HCT116 (cell line): ENCODE data around the gene EPS15. TPM values are rescaled to one million over a fixed set of nuclear protein-coding genes. Genes with fewer than 3 reads are reported as not detected.

Experiments used
- ATAC-seq: fragments of 200-7000 bp; cut with Tn5 transposase; 2 replicates; pipeline ENCODE4 v1.9.1; 2020; ENCODE audit warnings: mild to moderate bottlenecking, moderate library complexity
- BruUV-seq: library from RNA; stranded (reverse); fragments of 400-500 nt; replicated peaks from 2 replicates; lab custom pipeline; 2021; lab: Mats Ljungman, UMichigan
- CTCF ChIA-PET: fragments of 300-600 bp; sonication (Branson Sonifier 250); formaldehyde crosslinking; loops from one replicate; lab custom pipeline; 2021; ENCODE audit warnings: antibody characterized with exemption; lab: Charles Lee
- POLR2A ChIA-PET: fragments of 300-600, 350-600 bp; sonication (Branson Sonifier 250); formaldehyde crosslinking; loops from one replicate; lab custom pipeline; 2021; ENCODE audit warnings: antibody characterized with exemption; lab: Charles Lee
- RAD21 ChIA-PET, 2 experiments: fragments of 300-600 bp; sonication (Branson Sonifier 250); formaldehyde crosslinking; loops; one replicate each; lab custom pipeline; 2023; ENCODE audit warnings: low total read pairs in 2 of 2; ENCODE audit not compliant: uncharacterized antibody in 2 of 2, unreplicated experiment in 2 of 2, low non-redundant PET in 1 of 2; lab: Charles Lee
- DNase-seq: peaks from one replicate; pipeline ENCODE4 v3.0.0-alpha.2; 2010; ENCODE audit warnings: low read depth, low spot score
- H2AFZ ChIP-seq: fragments of 200-600 bp; shearing (Covaris generic), sonication (generic); 2 replicates; pipeline ENCODE4 v1.6.1; 2017; ENCODE audit warnings: low read depth, mixed run types, mixed read lengths, antibody characterized with exemption, low read length; ENCODE audit not compliant: poor library complexity, severe bottlenecking
- H3K27ac ChIP-seq: 2 replicates; pipeline ENCODE4 v1.5.1; 2012; ENCODE audit warnings: low read depth, low read length
- H3K27me3 ChIP-seq: fragments of 200-600 bp; sonication (generic); 2 replicates; pipeline ENCODE4 v1.6.1; 2016; ENCODE audit warnings: mixed run types, low read length, mixed read lengths; ENCODE audit not compliant: insufficient read depth
- H3K36me3 ChIP-seq, 2 experiments: fragments of 200-500 bp in 1 of 2; fragments of 200-600 bp in 1 of 2; sonication (Bioruptor generic) in 1 of 2; sonication (generic) in 1 of 2; 2 replicates each; pipeline versions ENCODE4 v1.5.1 to v1.6.1; 2014 to 2016; ENCODE audit warnings: low read length in 2 of 2, inconsistent platforms in 1 of 2, mixed read lengths in 1 of 2, mixed run types in 1 of 2; ENCODE audit not compliant: insufficient read depth in 2 of 2, control insufficient read depth in 1 of 2
- H3K4me1 ChIP-seq, 2 experiments: fragments of 200-600 bp in 1 of 2; sonication (generic) in 1 of 2; 2 replicates each; pipeline versions ENCODE4 v1.5.1 to v1.6.1; 2012 to 2017; ENCODE audit warnings: low read length in 2 of 2, inconsistent platforms in 1 of 2, mild to moderate bottlenecking in 1 of 2, mixed read lengths in 1 of 2, mixed run types in 1 of 2, moderate library complexity in 1 of 2; ENCODE audit not compliant: insufficient read depth in 2 of 2, control insufficient read depth in 1 of 2
- H3K4me2 ChIP-seq: fragments of 200-600 bp; sonication (generic); 2 replicates; pipeline ENCODE4 v1.6.1; 2017; ENCODE audit warnings: mixed run types, low read length, mixed read lengths
- H3K4me3 ChIP-seq, 2 experiments: fragments of 200-600 bp in 1 of 2; sonication (generic) in 1 of 2; replicated peaks in 1 of 2; 2 replicates each; pipeline ENCODE4 v1.5.1; 2011 to 2016; ENCODE audit warnings: low read length in 2 of 2, control low read depth in 1 of 2, low read depth in 1 of 2, mild to moderate bottlenecking in 1 of 2, mixed read lengths in 1 of 2, mixed run types in 1 of 2
- H3K79me2 ChIP-seq: fragments of 200-600 bp; sonication (generic); 2 replicates; pipeline ENCODE4 v1.6.1; 2017; ENCODE audit warnings: mild to moderate bottlenecking, mixed run types, low read length, moderate library complexity, mixed read lengths; ENCODE audit not compliant: insufficient read depth
- H3K9ac ChIP-seq: fragments of 200-600 bp; sonication (generic); 2 replicates; pipeline ENCODE4 v1.6.1; 2016; ENCODE audit warnings: low read length, mixed read lengths
- H3K9me2 ChIP-seq: fragments of 200-600 bp; sonication (generic), shearing (Covaris generic); 2 replicates; pipeline ENCODE4 v1.6.1; 2017; ENCODE audit warnings: mixed run types, mild to moderate bottlenecking, moderate library complexity; ENCODE audit not compliant: insufficient read depth
- H3K9me3 ChIP-seq, 2 experiments: fragments of 200-500 bp in 1 of 2; fragments of 200-600 bp in 1 of 2; sonication (Bioruptor generic) in 1 of 2; sonication (generic) in 1 of 2; 2 replicates each; pipeline ENCODE4 v1.6.1; 2014 to 2017; ENCODE audit warnings: low read length in 2 of 2, mixed read lengths in 2 of 2, inconsistent platforms in 1 of 2, low read depth in 1 of 2, mild to moderate bottlenecking in 1 of 2, mixed run types in 1 of 2, moderate library complexity in 1 of 2; ENCODE audit not compliant: control insufficient read depth in 1 of 2, insufficient read depth in 1 of 2
- H4K20me1 ChIP-seq: fragments of 200-600 bp; sonication (generic), shearing (Covaris generic); 2 replicates; pipeline ENCODE4 v1.6.1; 2017; ENCODE audit warnings: mixed run types, mild to moderate bottlenecking, moderate library complexity; ENCODE audit not compliant: insufficient read depth
- CBX3 ChIP-seq: IDR thresholded peaks from 2 replicates; pipeline ENCODE4 v1.6.1; 2012; ENCODE audit warnings: low read depth
- CEBPB ChIP-seq: IDR thresholded peaks from 2 replicates; pipeline ENCODE4 v1.6.1; 2012; ENCODE audit warnings: low read depth
- EGR1 ChIP-seq: IDR thresholded peaks from 2 replicates; pipeline ENCODE4 v1.6.1; 2012; ENCODE audit warnings: low read depth
- EZH2 ChIP-seq: fragments of 200-600 bp; sonication (generic); IDR thresholded peaks from 2 replicates; pipeline ENCODE4 v1.6.1; 2017; ENCODE audit warnings: antibody characterized with exemption, mixed run types
- FOSL1 ChIP-seq: IDR thresholded peaks from 2 replicates; pipeline ENCODE4 v1.6.1; 2012; ENCODE audit warnings: low read depth
- JUND ChIP-seq: IDR thresholded peaks from 2 replicates; pipeline ENCODE4 v1.6.1; 2012
- POLR2A ChIP-seq: IDR thresholded peaks from 2 replicates; pipeline ENCODE4 v1.7.0; 2011; ENCODE audit warnings: borderline replicate concordance; ENCODE audit not compliant: insufficient read depth, insufficient read length; ENCODE audit errors: extremely low read depth
- POLR2AphosphoS5 ChIP-seq: IDR thresholded peaks from 2 replicates; pipeline ENCODE4 v1.6.1; 2011; ENCODE audit warnings: mild to moderate bottlenecking, low read depth, low read length, moderate library complexity
- RAD21 ChIP-seq: IDR thresholded peaks from 2 replicates; pipeline ENCODE4 v1.6.1; 2012; ENCODE audit warnings: low read depth, mild to moderate bottlenecking
- SIN3A ChIP-seq: IDR thresholded peaks from 2 replicates; pipeline ENCODE4 v1.6.1; 2012; ENCODE audit warnings: low read depth
- SP1 ChIP-seq: IDR thresholded peaks from 2 replicates; pipeline ENCODE4 v1.6.1; 2012; ENCODE audit warnings: low read depth
- SRF ChIP-seq: IDR thresholded peaks from 2 replicates; pipeline ENCODE4 v1.6.1; 2012; ENCODE audit warnings: low read depth
- intact Hi-C: fragments of 100-400 bp; cut with micrococcal nuclease; formaldehyde crosslinking; loops from 2 replicates; pipeline ENCODE4 v1.10.0; 2022
- total RNA-seq: library from RNA; stranded (reverse); gene quantifications from one replicate; pipeline ENCODE4 v1.2.1, GENCODE V29; 2021; ENCODE audit not compliant: unreplicated experiment
- TF ChIP-seq, protein P1 (sequence below): IDR thresholded peaks from 2 replicates; pipeline ENCODE4 v1.6.1; 2012
- TF ChIP-seq, protein P2 (sequence below): IDR thresholded peaks from 2 replicates; pipeline ENCODE4 v1.6.1; 2012
- TF ChIP-seq, protein P3 (sequence below): IDR thresholded peaks from 2 replicates; pipeline ENCODE4 v1.6.1; 2011; ENCODE audit warnings: mild to moderate bottlenecking, low read length, moderate library complexity; ENCODE audit not compliant: insufficient replicate concordance; ENCODE audit errors: extremely low read depth
- TF ChIP-seq, protein P4 (sequence below), 3 experiments: fragments of 200-600 bp in 1 of 3; sonication (generic) in 1 of 3; IDR thresholded peaks in 2 of 3; conservative IDR thresholded peaks in 1 of 3; 2 replicates each; pipeline ENCODE4 v1.5.1; 2012 to 2017; ENCODE audit warnings: low read depth in 2 of 3, low read length in 2 of 3, antibody characterized with exemption in 1 of 3, borderline replicate concordance in 1 of 3, control low read depth in 1 of 3, mild to moderate bottlenecking in 1 of 3, mixed read lengths in 1 of 3, mixed run types in 1 of 3, moderate library complexity in 1 of 3; ENCODE audit not compliant: insufficient read depth in 1 of 3

The EPS15 gene
- total RNA-seq, 1 experiment from 2014 or later = 41.2 TPM

DNA sequence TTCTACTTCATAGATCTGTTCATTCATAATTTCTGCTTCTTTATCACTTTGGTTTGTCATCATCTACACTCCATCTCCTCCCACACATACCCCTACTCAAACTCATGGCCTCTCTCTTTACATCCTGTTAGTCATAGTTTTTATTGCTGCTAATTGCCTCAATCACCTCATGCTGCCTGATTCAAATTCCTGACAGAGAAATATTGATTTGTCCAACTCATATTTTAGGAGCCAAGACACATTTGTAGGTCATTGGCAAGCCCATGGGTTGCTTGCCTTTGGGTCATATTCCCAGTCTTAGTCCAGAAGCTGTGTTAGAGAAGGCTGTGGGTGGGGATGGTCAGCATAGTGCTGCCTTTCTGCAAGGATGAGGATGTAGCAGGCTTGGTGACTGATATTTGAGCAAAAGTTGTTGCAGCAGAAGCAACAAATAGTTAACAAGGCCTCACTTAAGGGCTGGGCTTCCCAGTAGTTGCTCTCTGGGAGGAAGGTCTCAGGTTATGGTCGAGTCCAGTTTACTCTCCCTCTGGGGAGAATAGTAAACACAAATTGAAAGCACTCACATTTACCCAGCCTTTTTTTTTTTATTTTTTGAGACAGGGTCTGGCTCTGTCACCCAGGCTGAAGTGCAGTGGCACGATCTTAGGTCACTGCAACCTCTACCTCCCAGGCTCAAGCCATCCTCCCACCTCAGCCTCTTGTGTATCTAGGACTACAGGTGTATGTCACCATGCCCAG, 22.4 kb upstream of the EPS15 start:
- Histone ChIP-seq H3K4me3 (peak overlapping the region in 1 of 2 experiments; percentile 7; a peak in 2 of 4 replicates), H2AFZ (peak overlapping the region; percentile 81), H4K20me1 (no peaks in the 10 kb centered on the region), H3K9me3 (no peaks in the 10 kb centered on the region), H3K36me3 (no peaks in the 10 kb centered on the region), H3K27me3 (no peaks in the 10 kb centered on the region), H3K79me2 (no peaks in the 10 kb centered on the region), H3K4me2 (peak overlapping the region; percentile 58), H3K4me1 (peaks cover 19 to 48% of the 10 kb centered on the region in 2 experiments), H3K9me2 (no peaks in the 10 kb centered on the region), H3K27ac (peak overlapping the region; percentile 27; the same call in 1 of the 2 replicates), H3K9ac (no peak overlapping the region)
- ATAC-seq (peak; percentile 85), DNase-seq (peak; percentile 77)
- BruUV-seq = no TSS peak
- CTCF ChIA-PET = no interaction called here
- no peak for TF ChIP-seq EZH2
- peak; percentile 54; the same call in 1 of the 2 replicates for TF ChIP-seq POLR2AphosphoS5
- TF ChIP-seq, protein P1, sequence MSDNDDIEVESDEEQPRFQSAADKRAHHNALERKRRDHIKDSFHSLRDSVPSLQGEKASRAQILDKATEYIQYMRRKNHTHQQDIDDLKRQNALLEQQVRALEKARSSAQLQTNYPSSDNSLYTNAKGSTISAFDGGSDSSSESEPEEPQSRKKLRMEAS = peak; percentile 86
- TF ChIP-seq SRF = peak; percentile 42; the same call in 1 of the 2 replicates
- TF ChIP-seq, protein P2, sequence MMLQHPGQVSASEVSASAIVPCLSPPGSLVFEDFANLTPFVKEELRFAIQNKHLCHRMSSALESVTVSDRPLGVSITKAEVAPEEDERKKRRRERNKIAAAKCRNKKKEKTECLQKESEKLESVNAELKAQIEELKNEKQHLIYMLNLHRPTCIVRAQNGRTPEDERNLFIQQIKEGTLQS = no peak
- TF ChIP-seq EGR1 = peak; percentile 93
- 0 out of 2 replicates have a peak, but pooled peaks have one; percentile 18 for TF ChIP-seq RAD21
- TF ChIP-seq, protein P3, sequence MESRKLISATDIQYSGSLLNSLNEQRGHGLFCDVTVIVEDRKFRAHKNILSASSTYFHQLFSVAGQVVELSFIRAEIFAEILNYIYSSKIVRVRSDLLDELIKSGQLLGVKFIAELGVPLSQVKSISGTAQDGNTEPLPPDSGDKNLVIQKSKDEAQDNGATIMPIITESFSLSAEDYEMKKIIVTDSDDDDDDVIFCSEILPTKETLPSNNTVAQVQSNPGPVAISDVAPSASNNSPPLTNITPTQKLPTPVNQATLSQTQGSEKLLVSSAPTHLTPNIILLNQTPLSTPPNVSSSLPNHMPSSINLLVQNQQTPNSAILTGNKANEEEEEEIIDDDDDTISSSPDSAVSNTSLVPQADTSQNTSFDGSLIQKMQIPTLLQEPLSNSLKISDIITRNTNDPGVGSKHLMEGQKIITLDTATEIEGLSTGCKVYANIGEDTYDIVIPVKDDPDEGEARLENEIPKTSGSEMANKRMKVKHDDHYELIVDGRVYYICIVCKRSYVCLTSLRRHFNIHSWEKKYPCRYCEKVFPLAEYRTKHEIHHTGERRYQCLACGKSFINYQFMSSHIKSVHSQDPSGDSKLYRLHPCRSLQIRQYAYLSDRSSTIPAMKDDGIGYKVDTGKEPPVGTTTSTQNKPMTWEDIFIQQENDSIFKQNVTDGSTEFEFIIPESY = no peak
- TF ChIP-seq JUND = peak; percentile 85
- peak; percentile 69; the same call in 1 of the 2 replicates for TF ChIP-seq SIN3A
- peak; percentile 89 for TF ChIP-seq FOSL1
- TF ChIP-seq, protein P4, sequence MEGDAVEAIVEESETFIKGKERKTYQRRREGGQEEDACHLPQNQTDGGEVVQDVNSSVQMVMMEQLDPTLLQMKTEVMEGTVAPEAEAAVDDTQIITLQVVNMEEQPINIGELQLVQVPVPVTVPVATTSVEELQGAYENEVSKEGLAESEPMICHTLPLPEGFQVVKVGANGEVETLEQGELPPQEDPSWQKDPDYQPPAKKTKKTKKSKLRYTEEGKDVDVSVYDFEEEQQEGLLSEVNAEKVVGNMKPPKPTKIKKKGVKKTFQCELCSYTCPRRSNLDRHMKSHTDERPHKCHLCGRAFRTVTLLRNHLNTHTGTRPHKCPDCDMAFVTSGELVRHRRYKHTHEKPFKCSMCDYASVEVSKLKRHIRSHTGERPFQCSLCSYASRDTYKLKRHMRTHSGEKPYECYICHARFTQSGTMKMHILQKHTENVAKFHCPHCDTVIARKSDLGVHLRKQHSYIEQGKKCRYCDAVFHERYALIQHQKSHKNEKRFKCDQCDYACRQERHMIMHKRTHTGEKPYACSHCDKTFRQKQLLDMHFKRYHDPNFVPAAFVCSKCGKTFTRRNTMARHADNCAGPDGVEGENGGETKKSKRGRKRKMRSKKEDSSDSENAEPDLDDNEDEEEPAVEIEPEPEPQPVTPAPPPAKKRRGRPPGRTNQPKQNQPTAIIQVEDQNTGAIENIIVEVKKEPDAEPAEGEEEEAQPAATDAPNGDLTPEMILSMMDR (IDR thresholded peaks at IDR 0.05 in 2 of 3, conservative IDR thresholded peaks at IDR 0.05 in 1 of 3; ENCODE audit: borderline replicate concordance in 1 of 3, insufficient read depth in 1 of 3, low read depth in 2 of 3, low read length in 2 of 3) = no peak
- peak; percentile 87 for TF ChIP-seq CBX3
- TF ChIP-seq CEBPB = peak; percentile 93
- no peak for TF ChIP-seq POLR2A
- TF ChIP-seq SP1 = peak; percentile 92
- POLR2A ChIA-PET = interaction anchor here (0.9 kb wide), 1 partner anchor 30 kb away, joined by 4 read pairs; no protein-coding TSS in a partner anchor
- intact Hi-C loops = no loop called here
- RAD21 ChIA-PET = no interaction called here
